Measurements from ENCODE around the gene C1orf87. TPM values are rescaled to one million over a fixed set of nuclear protein-coding genes. Genes with fewer than 3 reads are reported as not detected.

C1orf87 gene
- total and polyA plus RNA-seq, 12 donors, result 0.14 TPM; not detected in 11

GRCh38 chr1:60054374-60054773 lies 19.2 kb downstream of the C1orf87 start:
- no peaks in the 10 kb centered on the region for H3K4me1 ChIP-seq (replicated peaks in 1 of 2)
- TF ChIP-seq CTCF (IDR thresholded peaks at IDR 0.05) (no peak), POLR2A (IDR thresholded peaks at IDR 0.05) (no peak)
- H3K36me3 ChIP-seq (replicated peaks in 1 of 2), result no peaks in the 10 kb centered on the region
- DNase-seq, result no peak
- H3K9me3 ChIP-seq (replicated peaks in 1 of 3), result peaks cover 0 to 2% (median 0%) of the 10 kb centered on the region in 3 donors
- H3K27ac ChIP-seq, result no peak overlapping the region
- H3K4me3 ChIP-seq, result no peak overlapping the region
- intact Hi-C loops (cut with DNase I), result no loop called here
- H3K27me3 ChIP-seq, result no peaks in the 10 kb centered on the region

GRCh38 chr1:60052601-60053000 lies 21.0 kb downstream of the C1orf87 start:
- Histone ChIP-seq H3K4me1 (replicated peaks in 1 of 2) (no peaks in the 10 kb centered on the region), H3K27ac (no peak overlapping the region), H3K9me3 (replicated peaks in 1 of 3) (peaks cover 0 to 7% (median 0%) of the 10 kb centered on the region in 3 donors), H3K4me3 (no peak overlapping the region), H3K36me3 (replicated peaks in 1 of 2) (no peaks in the 10 kb centered on the region), H3K27me3 (no peaks in the 10 kb centered on the region)
- no peak for DNase-seq
- intact Hi-C loops (cut with DNase I), result no loop called here
- no peak for TF ChIP-seq POLR2A (IDR thresholded peaks at IDR 0.05)
- TF ChIP-seq CTCF (IDR thresholded peaks at IDR 0.05), result no peak
- 75 to 81% (median 78%) methylated on average over 9 of the region's 9 CpGs for WGBS, 4 donors

GRCh38 chr1:60051191-60051590 lies 22.4 kb downstream of the C1orf87 start:
- H3K4me1 ChIP-seq (replicated peaks in 1 of 2), result no peaks in the 10 kb centered on the region
- 82 to 95% (median 89%) methylated on average over 1 of the region's 1 CpG for WGBS, 4 donors
- no peak for DNase-seq
- no peak overlapping the region for H3K27ac ChIP-seq
- peaks cover 0 to 7% (median 0%) of the 10 kb centered on the region in 3 donors for H3K9me3 ChIP-seq (replicated peaks in 1 of 3)
- H3K4me3 ChIP-seq, result no peak overlapping the region
- TF ChIP-seq CTCF (IDR thresholded peaks at IDR 0.05), result no peak
- no peak for TF ChIP-seq POLR2A (IDR thresholded peaks at IDR 0.05)
- H3K36me3 ChIP-seq (replicated peaks in 1 of 2), result no peaks in the 10 kb centered on the region
- no peaks in the 10 kb centered on the region for H3K27me3 ChIP-seq
- intact Hi-C loops (cut with DNase I), result no loop called here

- no peaks in the 10 kb centered on the region for H3K36me3 ChIP-seq (replicated peaks in 1 of 2)
- H3K27me3 ChIP-seq, result no peaks in the 10 kb centered on the region
- H3K4me1 ChIP-seq (replicated peaks in 1 of 2), result no peaks in the 10 kb centered on the region
- no peak overlapping the region for H3K4me3 ChIP-seq
- intact Hi-C loops (cut with DNase I), result no loop called here
- H3K9me3 ChIP-seq (replicated peaks in 1 of 3), result peaks cover 0 to 7% (median 0%) of the 10 kb centered on the region in 3 donors
- TF ChIP-seq CTCF (IDR thresholded peaks at IDR 0.05) (no peak), POLR2A (IDR thresholded peaks at IDR 0.05) (no peak)
- H3K27ac ChIP-seq, result no peak overlapping the region
- DNase-seq, result no peak
Observed at GRCh38 chr1:60049188-60049587, 24.4 kb downstream of the C1orf87 start.

Measured in adrenal gland (tissue), 12 donors.